ENCODE measurements around the gene EXOC3. TPM values are rescaled to one million over a fixed set of nuclear protein-coding genes. Genes with fewer than 3 reads are reported as not detected.

EXOC3 gene
- total RNA-seq, 1 donor from 2014 or later, result 23.8 TPM

DNA sequence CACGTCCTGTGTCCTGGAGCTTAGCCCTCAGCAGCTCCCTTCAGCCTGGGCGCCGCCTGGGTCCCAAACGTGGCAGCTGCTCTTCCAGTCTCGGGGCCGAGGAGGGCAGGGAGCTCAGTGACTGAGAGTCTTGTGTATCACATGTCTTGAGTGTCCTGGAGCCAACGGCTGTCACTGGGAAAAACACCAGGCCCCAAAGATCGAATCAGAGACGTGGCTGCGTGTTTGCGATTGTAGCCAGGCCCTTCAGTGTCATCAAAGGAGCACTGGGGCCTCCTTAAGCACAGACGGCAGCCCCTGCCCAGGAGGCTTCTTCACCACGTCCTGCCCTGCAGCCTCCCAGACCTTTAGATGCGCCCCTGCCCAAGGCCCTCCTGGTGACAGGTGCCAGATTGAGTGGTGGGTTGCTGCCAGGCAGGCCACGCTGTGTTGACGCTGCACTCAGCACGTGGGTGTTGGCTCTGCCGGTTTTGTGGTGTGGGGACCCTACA, 5.7 kb upstream of the EXOC3 start:
- H3K4me3 ChIP-seq (ENCODE audit: low read depth, low read length), result no peak overlapping the region
- DNase-seq (ENCODE audit: low read depth), result no peak
- TF ChIP-seq, protein P1, sequence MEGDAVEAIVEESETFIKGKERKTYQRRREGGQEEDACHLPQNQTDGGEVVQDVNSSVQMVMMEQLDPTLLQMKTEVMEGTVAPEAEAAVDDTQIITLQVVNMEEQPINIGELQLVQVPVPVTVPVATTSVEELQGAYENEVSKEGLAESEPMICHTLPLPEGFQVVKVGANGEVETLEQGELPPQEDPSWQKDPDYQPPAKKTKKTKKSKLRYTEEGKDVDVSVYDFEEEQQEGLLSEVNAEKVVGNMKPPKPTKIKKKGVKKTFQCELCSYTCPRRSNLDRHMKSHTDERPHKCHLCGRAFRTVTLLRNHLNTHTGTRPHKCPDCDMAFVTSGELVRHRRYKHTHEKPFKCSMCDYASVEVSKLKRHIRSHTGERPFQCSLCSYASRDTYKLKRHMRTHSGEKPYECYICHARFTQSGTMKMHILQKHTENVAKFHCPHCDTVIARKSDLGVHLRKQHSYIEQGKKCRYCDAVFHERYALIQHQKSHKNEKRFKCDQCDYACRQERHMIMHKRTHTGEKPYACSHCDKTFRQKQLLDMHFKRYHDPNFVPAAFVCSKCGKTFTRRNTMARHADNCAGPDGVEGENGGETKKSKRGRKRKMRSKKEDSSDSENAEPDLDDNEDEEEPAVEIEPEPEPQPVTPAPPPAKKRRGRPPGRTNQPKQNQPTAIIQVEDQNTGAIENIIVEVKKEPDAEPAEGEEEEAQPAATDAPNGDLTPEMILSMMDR (conservative IDR thresholded peaks at IDR 0.05; ENCODE audit: low read depth, low read length), result no peak

DNA sequence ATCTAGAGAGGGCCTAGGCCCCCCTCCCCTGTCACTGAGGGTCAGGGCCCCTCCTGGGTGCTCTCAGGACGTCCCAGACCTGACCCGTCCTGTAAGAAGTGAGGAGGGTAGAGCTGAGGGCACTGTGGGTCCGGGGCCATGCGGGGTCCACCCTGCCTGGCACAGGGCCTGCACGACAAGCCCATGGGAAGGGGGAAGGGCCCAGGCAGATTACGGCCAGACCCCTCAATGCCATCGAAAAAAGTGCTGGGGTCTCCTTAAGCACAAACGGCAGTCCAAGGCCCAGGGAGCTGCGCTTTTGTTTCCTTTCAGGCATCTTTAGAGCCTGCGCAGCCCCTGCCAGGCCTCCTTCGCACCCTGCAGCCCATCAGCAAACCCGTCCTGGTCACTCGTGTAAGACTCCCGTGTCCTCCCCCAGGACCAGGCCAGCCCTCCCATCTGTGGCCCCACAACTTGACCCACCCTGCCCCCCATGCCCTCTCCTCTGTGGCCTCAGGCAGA, 4.4 kb upstream of the EXOC3 start:
- no peak overlapping the region for H3K4me3 ChIP-seq (ENCODE audit: low read depth, low read length)
- TF ChIP-seq, protein P1 (conservative IDR thresholded peaks at IDR 0.05; ENCODE audit: low read depth, low read length), result no peak
- no peak for DNase-seq (ENCODE audit: low read depth)

DNA sequence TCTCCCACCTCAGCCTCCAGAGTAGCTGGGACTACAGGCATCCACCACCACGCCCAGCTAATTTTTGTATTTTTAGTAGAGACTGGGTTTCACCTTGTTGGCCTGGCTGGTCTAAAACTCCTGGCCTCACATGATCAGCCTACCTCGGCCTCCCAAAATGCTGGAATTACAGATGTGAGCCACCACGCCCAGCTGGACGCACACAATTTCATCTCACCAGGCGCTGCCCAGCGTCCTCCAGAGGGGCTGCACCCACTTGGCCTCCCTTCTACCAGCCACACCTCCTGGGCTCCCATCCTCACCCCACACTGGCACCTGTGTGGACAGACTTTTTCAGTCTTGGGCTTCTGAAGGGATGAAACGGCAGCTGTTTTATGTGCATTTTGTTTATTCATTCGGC, 3.8 kb upstream of the EXOC3 start:
- TF ChIP-seq, protein P1 (conservative IDR thresholded peaks at IDR 0.05; ENCODE audit: low read depth, low read length), result no peak

DNA sequence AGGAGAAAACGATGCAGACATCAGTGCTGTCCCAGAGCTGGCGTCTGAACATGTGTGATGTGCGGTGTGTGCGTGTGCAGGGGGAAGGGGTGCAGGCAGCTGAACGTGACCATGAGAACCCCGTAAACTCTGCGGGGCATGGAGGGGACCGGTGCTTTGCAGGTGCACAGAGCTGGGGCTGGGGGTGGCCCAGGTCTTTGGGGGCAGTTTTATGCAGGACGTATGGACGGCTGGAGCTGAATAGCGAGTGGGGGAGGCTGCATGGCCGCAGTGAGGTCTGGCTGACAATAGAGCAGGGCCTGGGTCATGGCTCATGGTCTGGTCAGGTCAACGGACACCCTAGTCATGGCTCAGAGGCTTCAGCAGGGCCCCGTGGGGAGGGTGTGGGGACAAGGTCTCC, 3.3 kb upstream of the EXOC3 start:
- DNase-seq (ENCODE audit: low read depth), result no peak
- TF ChIP-seq, protein P1 (conservative IDR thresholded peaks at IDR 0.05; ENCODE audit: low read depth, low read length), result no peak
- H3K4me3 ChIP-seq (ENCODE audit: low read depth, low read length), result no peak overlapping the region

More for the DNA sequence above, 3.8 kb upstream of the EXOC3 start:
- no peak for DNase-seq (ENCODE audit: low read depth)
- no peak overlapping the region for H3K4me3 ChIP-seq (ENCODE audit: low read depth, low read length)

DNA sequence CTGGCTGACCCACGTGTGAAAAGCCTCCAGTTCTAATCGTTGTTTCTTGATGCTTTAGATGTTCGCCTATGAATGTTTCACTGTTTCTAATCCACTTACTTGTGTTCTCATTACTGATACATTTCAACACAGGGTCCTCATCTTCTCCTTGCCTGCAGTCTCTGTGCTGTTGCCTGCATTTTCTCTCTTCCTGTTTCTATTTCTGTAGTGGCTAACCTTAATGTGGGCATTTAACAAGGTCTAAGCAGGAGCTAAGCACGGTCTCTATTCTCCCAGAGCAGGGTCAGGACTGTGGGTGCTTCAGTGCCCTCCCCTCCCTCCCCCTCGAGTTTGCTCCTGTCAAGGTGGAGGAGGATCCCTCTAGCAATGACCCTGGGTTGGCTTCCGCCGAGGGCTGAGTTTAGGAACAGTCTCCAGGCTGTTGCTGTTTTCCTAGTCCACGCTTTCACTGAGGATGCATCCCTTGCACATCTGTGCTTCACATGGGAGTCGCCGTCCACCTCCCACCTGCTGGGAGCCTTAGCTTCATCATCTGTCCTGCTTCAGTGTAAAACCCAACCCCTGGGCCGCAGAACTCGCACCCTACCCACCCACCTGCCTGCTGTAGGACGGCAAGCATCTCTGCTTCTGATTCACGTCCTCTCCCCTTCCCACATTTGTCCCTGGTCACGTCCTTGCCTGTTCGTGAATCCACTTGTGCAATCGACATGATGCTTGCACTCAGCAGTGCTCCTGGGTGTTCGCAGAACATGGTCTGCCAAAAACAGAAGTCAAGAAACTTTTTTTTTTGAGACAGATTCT, 2.4 kb upstream of the EXOC3 start:
- no peak for DNase-seq (ENCODE audit: low read depth)
- no peak overlapping the region for H3K4me3 ChIP-seq (ENCODE audit: low read depth, low read length)
- TF ChIP-seq, protein P1 (conservative IDR thresholded peaks at IDR 0.05; ENCODE audit: low read depth, low read length), result no peak

DNA sequence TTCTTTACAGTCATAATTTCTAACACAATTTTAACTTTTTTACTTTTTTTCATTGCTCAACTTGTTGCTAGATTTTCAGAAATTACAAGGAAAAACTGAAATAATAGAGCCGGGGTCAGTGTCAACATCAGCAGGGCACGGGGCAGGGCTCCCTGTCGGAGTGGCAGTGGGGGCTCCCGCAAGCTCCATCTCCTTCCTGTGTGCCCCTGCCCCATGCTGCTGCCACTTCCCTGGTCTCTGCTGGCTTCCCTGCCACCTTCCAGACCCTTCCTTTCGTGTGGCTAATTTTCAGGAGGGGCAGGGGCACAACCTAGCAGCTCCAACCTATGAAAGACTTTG, 1.0 kb upstream of the EXOC3 start:
- no peak for DNase-seq (ENCODE audit: low read depth)
- H3K4me3 ChIP-seq (ENCODE audit: low read depth, low read length), result peak overlapping the region; percentile 100
- TF ChIP-seq, protein P1 (conservative IDR thresholded peaks at IDR 0.05; ENCODE audit: low read depth, low read length), result no peak

All from epithelial cell of proximal tubule (primary cell).